NOMO-1 treated with DMSO at 0.1 percent for 48 hours (cell line): Measurements from ENCODE around the gene FDXR.

Source experiments
- DNase-seq: peaks from one replicate; lab custom pipeline; 2025; ENCODE audit not compliant: unreplicated experiment; lab: John Stamatoyannopoulos, UW

The FDXR gene

DNA sequence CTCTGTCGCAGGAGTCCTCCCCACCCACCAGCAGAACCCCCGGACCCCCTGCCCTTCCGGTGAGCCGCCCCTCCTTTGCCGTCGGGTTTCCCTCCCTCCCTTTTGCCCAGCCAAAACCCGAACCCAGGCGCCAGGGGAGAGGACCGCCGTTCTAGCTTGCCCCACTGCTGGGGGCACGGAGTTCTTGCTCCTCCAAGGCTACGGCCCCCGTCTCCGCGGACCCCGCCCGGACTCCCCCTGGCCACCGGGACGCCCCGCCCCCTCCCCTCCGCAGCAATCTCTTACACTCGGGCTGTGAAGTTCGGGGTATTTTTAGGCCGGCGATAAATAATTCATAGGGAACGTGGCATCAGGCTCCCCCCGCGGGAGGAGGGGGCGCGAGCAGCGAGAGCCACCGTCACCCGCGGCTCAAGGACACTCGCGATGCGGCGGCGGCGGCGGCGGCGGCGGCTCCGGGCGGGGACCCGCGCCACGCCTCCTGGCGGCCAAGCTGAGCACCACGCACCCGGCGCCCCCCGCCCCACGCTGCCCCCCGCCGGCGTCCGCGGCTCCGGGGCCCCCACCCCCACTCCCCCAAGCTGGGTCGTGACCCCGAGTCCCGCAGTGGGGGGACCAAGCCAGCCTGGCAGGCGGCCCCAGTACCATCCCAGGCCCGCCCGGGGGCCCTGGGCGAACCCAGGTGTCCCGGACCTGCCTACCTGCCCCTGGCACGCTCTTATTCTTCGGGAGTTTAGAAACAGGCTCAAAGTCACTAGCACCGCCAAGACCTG, 13.2 kb downstream of the FDXR start, which contains the start of gene GRIN2C:
GRIN2C (minus strand) TSS at position 427 of the 770 bp plus-strand sequence. CDS start 4,793 bp downstream, outside the sequence.
- DNase-seq = no peak

DNA sequence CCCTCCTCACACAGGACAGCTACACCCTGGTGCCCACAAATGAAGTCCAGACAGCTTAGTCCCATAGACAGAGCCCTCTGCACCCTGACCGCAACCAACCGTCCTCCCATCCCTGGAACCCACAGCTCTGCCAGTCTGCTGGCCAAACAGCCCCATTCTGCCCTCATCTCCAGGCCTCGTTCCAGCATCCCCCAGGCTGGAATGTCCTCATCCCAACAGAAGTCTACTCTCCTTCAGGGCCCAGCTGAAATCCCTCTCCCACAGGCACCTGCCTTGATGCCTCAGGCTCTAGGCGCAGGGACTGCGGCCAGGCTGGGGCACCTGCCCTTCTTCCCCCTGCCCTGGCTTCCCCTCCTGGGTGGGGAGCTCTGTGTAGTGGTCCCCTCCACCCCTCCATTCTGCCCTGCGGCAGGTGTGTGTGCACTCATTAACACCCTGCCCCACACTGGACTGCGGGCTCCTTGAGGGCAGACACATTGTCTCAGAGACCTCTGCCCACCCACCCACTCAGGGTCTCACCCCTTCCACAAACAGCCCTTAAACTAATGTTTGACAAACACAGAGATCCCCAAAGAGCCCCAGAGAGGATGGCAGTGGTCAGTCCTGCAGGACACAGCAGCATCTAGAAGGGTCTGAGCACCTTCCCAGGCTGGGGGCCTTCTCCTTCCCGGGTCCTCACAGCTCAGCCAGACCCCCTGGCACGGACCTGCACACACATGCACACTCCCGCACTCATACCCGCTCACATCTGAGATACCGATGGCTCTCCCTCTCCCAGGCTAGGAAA, 13.9 kb downstream of the FDXR start:
- no peak for DNase-seq

DNA sequence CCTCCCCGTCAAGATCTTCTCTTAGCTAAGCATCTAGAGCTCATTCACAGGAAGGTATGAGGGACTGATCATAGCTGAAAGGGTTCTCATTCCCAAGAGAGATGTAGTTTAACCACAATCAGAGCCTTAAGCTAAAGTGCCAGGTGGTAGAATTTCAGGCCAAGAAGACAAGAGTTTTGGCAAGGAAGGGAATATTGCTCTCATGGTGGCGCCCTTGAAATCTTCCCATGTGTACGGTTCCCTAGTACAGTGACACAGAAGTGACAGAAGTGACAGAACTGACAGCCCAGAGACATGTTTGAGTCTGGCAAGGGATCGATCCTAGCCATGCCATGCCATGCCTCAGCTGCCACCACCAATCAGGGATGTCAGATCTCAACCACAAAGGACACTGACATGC, 15.6 kb downstream of the FDXR start:
- DNase-seq = no peak

DNA sequence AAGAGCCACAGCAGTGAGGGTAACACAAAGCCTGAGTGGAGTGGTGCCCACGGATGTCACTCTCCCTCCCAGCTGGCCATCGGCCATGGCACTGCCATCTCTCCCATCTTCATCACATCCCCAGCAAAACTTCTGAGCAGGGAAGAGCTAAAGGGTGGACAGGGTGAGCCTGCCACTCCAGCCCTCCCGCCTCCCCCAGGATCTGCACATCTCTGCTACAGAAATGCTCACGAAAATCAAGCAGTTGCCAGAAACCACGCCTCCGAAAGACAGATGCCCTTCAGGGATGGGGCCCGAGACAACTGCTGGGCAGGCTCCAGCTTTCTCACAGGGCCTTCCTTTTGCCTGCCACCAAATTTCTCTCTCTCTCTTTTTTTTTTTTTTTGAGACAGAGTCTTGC, 16.7 kb downstream of the FDXR start:
- no peak for DNase-seq

DNA sequence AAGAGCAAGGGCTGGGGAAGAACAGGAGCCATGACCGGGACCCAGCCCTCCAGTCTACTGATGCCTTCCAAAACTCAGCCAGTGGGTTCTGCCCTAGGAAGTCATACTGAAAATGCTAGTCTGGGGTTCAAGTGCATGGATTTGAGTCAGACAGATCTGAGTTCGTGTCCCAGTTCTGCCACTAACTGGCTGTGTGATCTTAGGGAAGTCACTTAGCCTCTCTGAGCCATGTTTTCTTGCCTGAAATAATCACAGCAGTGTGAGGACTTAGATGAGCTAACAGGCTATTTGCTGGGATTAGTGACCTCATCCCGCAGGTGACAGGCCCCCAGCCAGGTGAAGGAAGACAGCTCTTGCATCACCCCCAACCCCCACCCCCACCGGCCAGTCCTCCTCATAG, 17.5 kb downstream of the FDXR start:
- DNase-seq = no peak

DNA sequence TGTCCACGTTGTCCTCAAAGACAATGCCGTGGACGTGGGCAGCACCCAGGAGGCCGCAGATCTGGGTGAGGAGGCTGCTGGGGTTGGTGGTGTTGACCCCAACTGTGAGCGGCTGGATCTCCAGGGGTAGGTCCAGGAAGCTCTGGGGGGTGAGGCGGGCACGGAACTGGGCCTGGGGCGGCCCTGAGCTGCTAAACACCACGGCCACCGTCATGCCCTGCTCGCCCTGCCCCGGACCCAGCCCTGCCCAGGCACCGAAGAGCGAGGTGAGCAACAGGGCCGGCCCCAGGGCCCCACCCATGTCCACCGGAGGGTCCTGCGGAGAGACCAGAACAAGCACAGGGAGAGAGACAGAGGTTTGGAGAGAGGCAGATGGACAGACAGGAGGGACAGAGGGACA, 18.0 kb downstream of the FDXR start:
- no peak for DNase-seq

DNA sequence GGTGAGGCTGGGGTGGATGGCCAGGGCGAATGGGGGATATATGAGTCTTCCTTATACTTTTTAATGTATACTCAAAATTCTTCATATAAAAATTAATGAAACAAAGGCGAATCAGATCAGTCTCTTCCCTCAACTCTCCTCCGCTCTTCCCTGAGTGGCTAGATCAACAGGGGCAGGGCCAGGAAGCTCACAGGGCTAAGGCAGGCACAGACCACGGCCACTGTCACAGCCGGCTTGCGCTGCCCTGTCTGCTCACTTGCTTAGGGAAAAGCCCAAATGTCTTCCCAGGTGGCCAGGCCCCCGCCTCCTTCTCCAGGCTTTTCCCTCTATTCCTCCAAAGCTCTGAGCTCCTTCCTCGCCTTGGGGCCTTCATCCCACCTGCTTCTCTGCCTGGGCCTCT, 19.1 kb downstream of the FDXR start:
- no peak for DNase-seq

DNA sequence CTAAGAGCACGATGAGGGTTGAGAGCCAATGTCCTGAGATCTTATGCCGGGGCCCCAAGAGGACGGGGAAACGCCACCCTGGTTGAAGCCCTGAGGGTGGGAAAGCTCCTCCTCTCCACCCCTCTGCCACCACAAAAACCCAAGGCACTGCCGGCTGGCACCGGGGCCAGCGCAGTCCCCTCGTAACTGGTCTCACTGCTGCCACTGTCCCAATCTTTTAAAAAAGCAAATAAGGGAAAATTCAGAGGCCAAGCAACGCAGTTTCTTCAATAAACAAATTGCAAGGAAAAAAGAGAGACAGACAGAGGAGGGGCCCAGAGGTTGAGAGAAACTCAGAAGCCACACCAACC, 19.8 kb downstream of the FDXR start:
- no peak for DNase-seq

DNA sequence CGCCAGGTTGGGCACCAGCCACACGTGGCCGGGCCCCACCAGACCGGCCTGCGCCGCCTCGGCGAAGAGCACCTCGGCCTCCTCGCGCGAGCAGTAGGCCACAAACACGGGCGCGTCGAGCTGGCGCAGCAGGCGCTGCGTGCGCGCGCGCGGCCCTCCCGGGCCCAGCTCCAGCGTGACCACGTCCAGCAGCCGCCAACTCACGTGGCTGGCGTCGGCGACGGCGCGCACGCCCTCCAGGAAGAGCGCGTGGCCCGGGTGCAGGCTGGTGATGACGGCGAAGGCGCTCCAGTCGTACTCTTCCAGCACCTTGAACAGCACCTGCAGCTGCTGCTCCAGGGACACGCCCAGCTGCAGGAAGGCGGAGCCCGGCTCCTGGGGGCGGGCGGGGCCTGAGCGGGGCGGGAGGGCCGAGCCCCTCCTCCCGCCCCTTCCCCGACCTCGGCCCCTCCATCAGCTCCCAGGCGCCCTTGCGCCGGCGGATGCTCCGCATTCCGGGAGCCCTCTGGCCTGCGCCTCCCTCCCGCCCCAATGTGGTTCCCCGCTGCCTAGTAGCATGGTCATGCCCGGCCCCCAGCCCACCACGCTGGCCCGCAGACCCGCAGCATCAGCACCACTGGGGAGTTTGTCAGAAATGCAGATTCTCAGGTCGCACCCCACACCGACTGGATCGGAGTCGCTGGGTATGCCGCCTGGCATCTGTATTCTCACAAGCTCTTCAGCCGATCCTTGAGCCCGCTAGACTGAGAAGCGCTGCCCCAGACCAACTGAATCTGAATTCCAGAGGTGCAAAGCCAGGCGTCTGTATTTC, 20.4 kb downstream of the FDXR start:
- DNase-seq = no peak

DNA sequence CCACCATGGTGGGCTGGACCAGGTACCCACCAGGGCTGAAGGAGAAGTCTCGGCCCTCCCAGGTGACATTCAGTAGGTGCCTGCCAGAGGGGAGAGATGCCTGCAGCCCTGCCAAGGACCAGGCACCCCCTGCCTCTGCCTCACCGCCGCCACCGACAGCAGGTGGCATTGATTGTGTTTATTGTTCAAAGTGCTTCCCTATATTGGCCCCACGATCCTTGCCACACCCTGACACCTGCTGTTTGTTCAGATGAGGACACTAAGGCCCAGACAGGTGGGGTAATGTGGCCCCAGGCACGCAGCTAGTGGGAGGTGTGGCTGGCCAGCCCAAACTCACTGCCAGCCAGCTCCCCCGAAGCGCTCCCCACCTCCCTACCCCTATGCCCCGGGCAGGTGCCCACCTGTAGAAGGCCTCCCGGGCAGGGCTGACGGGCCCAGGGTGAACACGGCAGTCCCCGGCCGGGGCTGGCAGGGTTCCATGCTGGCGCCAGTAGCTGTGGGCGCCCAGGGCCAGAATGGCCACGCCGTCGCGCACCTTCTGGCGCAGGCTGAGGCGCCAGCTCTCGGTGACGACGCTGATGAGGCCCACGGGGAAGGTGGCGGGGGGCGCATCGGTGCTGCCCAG, 21.1 kb downstream of the FDXR start:
- no peak for DNase-seq

DNA sequence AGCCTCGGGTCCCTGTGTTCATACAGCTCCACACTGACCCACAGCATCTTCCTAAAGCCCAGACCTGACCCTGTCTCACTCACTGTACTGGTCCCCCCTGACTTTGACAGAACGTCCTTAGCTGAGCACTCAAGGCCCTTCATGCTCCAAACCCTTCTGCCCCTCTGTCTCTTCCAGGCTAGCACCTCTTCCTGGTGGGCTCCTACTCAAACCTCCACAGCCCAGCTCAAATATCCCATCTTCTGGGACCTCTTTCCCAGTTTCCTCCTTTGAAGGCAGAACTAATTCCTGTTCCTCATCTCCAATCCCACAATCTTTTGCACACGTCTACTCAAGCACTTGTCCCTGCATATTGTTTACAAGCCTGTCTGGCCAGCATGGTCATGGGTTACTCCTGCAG, 21.9 kb downstream of the FDXR start:
- no peak for DNase-seq

DNA sequence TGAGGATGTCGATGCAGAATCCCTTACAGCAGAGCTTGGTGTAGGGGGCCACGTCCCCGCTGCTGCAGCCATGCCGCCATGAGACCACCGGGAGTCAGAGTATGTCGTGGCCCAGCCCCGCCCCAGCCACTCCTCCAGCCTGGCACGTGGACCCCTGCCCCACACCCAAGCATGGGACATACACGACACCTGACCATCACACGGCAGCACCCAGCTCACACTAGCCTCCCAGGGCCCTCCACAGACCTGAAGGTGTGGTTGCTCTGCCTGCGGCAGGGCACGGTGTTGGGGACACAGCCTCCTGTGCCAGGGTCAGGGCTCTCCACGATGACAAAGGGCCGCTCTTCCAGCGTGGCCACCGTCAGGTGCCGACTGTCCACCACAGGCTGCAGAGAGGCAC, 22.5 kb downstream of the FDXR start:
- no peak for DNase-seq

DNA sequence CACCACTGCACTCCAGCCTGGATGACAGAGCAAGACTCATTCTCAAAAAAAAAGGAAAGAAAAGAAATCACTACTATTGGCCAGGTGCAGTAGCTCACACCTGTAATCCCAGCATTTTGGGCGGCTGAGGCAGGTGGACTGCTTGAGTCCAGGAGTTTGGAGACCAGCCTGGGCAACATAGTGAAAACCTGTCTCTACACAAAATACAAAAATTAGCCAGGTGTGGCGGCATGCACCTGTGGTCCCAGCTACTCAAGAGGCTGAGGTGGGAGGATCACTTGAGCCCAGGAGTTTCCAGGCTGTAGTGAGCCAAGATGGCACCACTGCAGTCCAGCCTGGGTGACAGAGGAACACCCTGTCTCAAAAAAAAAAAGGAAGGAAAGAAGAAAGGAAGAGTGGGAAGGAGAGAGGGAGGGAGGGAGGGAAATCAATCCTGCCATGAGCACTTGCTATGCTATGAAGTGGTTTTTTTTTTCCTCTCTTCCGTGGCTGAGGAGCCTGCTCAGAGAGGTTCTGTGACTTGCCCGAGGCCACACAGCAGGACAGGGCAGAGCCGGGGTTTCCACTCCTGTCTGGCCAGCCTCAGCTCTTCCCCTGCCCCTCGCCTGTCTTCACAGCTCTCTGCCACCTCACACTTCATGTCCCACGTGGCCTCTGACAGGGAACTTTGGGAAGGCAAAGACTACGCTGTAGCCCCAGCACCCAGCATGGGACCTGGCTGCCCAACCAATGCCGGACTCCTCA, 24.0 kb downstream of the FDXR start:
- DNase-seq = no peak

DNA sequence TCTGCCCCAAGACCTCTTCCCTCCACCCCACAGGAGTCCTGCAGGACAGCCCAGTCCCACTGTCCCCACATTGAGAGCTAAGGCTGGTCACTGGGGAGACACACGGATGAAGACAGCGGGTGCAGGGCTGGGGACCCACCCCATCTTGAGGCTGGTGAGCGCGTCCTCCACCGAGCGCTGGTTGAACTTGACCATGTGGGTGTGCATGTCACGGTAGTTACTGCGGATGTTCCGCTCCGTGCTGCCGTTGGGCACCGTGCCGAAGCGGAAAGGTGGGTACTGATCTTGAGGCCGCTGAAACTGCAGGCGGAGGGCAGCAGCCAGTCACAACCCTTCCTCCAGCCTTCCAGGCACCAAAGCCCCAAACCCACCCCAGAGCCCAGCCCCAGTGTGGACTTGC, 26.2 kb downstream of the FDXR start:
- no peak for DNase-seq

DNA sequence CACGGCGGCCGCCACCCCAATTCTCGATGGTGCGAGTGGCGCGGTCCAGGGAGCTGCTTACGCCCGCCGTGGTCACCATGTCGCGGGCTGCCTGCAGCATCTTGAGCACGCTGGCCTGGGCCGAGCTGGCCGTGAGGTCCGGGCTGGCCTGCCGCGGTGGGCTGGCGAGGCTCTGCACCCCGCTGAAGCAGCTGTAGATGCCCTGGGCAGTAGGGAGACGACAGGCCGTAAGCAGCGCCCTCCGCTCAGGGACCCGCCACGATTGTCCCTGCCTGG, 29.5 kb downstream of the FDXR start:
- no peak for DNase-seq

DNA sequence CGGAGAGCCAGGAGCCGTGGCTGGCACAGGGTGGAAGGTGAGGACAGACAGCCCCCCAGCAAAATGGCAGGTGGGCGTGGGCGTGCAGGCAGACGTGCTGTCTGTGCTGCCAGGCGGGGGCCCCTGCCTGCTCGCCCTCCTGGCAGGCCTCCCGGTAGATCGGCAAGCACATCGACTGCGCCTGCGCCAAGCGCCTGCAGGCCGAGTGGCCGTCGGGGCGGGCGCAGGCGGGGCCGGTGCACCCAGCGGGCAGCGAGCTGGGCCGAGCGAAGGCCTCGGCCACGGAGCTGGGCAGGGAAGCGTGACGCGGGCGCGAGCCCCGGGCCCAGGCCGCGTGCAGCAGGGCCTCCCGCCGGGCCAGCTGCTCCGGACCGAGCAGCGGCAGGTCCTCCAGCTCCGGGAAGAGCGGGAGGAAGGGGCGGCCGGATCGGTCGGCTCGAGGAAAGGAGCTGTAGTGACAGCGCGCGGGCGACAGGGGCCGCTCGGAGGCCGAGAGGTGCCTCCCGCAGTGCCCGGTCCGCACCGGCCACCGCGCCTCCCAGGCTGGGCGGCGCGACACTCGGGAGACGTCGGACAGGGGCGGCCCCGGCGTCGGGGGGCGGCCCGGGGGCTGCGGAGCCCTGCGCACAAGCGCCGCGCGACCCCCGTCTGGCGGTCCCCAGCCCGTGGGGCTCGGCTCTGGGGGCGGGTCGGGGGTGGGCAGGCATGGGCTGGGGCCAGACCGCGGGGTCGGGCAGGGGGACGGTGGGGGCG, 30.0 kb downstream of the FDXR start:
- no peak for DNase-seq

DNA sequence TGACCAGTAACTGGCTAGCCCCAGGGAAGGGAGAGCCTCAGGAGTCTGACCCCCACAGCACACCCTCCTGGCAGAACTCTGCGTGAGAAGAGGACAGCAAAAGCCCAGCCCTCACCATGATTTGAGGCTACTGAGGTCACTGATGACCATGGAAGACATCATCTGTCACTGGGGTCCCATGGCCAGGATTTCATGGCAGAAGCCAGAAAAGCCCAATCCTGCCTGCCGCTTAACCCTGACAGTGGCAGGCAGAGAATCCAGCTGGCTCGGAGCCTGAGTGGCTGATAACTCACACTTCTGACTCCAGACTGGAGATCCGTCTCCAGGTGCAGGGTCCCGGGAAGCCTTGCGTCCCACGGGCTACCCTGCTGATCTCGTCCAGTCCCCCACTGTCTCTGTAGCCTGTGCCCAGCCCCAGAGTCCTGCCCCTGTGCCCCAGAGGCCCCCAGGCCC, 30.6 kb downstream of the FDXR start:
- no peak for DNase-seq

DNA sequence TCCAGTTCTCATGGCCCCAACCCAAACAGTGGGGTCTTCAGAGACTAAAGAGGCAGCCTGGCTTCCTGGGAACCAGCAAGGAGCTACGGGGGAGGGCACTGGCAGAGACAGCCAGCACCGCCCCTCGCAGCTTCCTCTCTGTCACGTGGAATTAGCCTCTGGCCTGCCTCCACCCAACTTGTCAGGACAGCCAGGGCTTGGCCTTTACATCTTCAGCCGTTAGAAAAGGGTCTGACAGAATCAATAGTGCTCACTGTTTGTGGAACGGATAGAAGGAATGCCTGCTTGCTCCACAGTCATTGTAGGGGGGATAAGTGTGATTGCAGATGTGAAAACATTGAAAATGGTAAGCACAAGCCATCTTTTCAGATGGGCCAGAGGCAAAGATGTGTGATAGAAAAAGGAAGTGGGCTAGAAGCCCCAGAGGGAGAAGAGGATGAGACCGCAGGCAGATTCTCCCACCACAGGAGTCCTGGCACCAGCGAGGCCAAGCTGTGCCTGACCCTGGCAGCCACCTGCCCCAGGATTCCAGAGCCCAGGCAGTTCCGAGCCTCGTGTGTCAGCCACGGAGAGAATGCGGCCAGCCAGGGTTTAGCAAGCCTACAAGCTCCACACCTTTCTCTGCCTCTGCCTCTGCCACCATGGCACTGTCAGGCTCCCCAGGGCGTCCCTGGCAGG, 31.7 kb downstream of the FDXR start:
- DNase-seq = peak; percentile 40
